Endodermal cell (in vitro differentiated cells): ENCODE results near the gene AHNAK. TPM values are rescaled to one million over a fixed set of nuclear protein-coding genes. Genes with fewer than 3 reads are reported as not detected.

Source experiments
- DNase-seq: peaks from one replicate; pipeline ENCODE4 v3.0.0-alpha.2; 2017
- H3K27ac ChIP-seq: 2 replicates; pipeline ENCODE4 v1.5.1; 2013; ENCODE audit warnings: mild to moderate bottlenecking, low read depth, low read length, moderate library complexity
- H3K27me3 ChIP-seq: 2 replicates; pipeline ENCODE4 v1.6.1; 2013; ENCODE audit warnings: mild to moderate bottlenecking, low read length, moderate library complexity; ENCODE audit not compliant: insufficient read depth, control insufficient read depth, poor library complexity, severe bottlenecking
- H3K36me3 ChIP-seq: 2 replicates; pipeline ENCODE4 v1.7.0; 2013; ENCODE audit warnings: mild to moderate bottlenecking, low read length, moderate library complexity; ENCODE audit not compliant: control insufficient read depth, insufficient read depth
- H3K4me1 ChIP-seq: one replicate; pipeline ENCODE4 v1.7.0; 2013; ENCODE audit warnings: low read length; ENCODE audit not compliant: control insufficient read depth, insufficient read depth
- H3K4me3 ChIP-seq: 2 replicates; pipeline ENCODE4 v1.5.1; 2013; ENCODE audit warnings: mild to moderate bottlenecking, low read length, moderate library complexity
- H3K9ac ChIP-seq: 2 replicates; pipeline ENCODE4 v1.6.1; 2013; ENCODE audit warnings: mild to moderate bottlenecking, low read length, moderate library complexity; ENCODE audit not compliant: poor library complexity, severe bottlenecking; ENCODE audit errors: extremely low read depth
- H3K9me3 ChIP-seq: 2 replicates; pipeline ENCODE4 v1.6.1; 2013; ENCODE audit warnings: mild to moderate bottlenecking, low read length, moderate library complexity; ENCODE audit not compliant: control insufficient read depth
- H3K27ac Mint-ChIP-seq: 2 replicates; pipeline ENCODE4 v1.8.0; 2020; ENCODE audit warnings: mixed read lengths
- H3K27me3 Mint-ChIP-seq: 2 replicates; pipeline ENCODE4 v1.8.0; 2021; ENCODE audit warnings: mild to moderate bottlenecking, mixed read lengths; ENCODE audit not compliant: insufficient read depth
- H3K36me3 Mint-ChIP-seq: 2 replicates; pipeline ENCODE4 v1.8.0; 2020; ENCODE audit warnings: low read depth, mixed read lengths
- H3K4me1 Mint-ChIP-seq: 2 replicates; pipeline ENCODE4 v1.8.0; 2020; ENCODE audit warnings: mixed read lengths
- H3K4me3 Mint-ChIP-seq: 2 replicates; pipeline ENCODE4 v1.8.0; 2020; ENCODE audit warnings: mild to moderate bottlenecking, moderate library complexity, mixed read lengths
- H3K9me3 Mint-ChIP-seq: 2 replicates; pipeline ENCODE4 v1.8.0; 2020; ENCODE audit warnings: mild to moderate bottlenecking, mixed read lengths
- CTCF ChIP-seq: fragments of 200-600 bp; sonication (generic); conservative IDR thresholded peaks from 2 replicates; pipeline ENCODE4 v1.5.0; 2021; ENCODE audit warnings: antibody characterized with exemption, mild to moderate bottlenecking
- WGBS, 2 experiments: methylation state at CpG; one replicate each; pipeline versions ENCODE4 v1.1.5 to v1.1.7; 2013; ENCODE audit warnings: missing lambda C conversion rate in 2 of 2, mixed read lengths in 1 of 2; ENCODE audit not compliant: insufficient coverage in 1 of 2, insufficient read length in 1 of 2; 5-methylcytosine and 5-hydroxymethylcytosine counted together
- total RNA-seq, 2 donors: library from RNA; stranded (reverse); fragmentation: NEBNext Ultra II Directional in 1 of 2; extraction: Animal tissue kit (Norgen Biotek cat#: 25700) in 1 of 2; gene quantifications; 2 replicates in 1 of 2; 3 replicates in 1 of 2; pipeline ENCODE4 v1.2.1, GENCODE V29; 2021

The AHNAK gene
- total RNA-seq, 2 donors from 2014 or later = 109 to 165 TPM

GRCh38 chr11:62542750-62543567 lies 3.6 kb downstream of the AHNAK start:
- H3K4me1 ChIP-seq = peaks cover 16% of the 10 kb centered on the region
- Mint-ChIP-seq H3K36me3 (peaks cover 7% of the 10 kb centered on the region), H3K27me3 (peaks cover 43% of the 10 kb centered on the region), H3K4me1 (peaks cover 52% of the 10 kb centered on the region), H3K4me3 (peak overlapping the region; percentile 92), H3K27ac (no peak overlapping the region), H3K9me3 (no peaks in the 10 kb centered on the region)
- H3K4me3 ChIP-seq = peak overlapping the region; percentile 88
- no peaks in the 10 kb centered on the region for H3K27me3 ChIP-seq
- DNase-seq = peak; percentile 95
- WGBS, 2 experiments = 19 to 45% methylated on average over 9 to 30 of the region's 30 CpGs
- TF ChIP-seq CTCF = peak; percentile 96
- H3K9me3 ChIP-seq = no peaks in the 10 kb centered on the region
- no peak overlapping the region for H3K27ac ChIP-seq
- peaks cover 19% of the 10 kb centered on the region for H3K36me3 ChIP-seq
- peak overlapping the region; percentile 23 for H3K9ac ChIP-seq

GRCh38 chr11:62542111-62542745 lies 4.4 kb downstream of the AHNAK start:
- Mint-ChIP-seq H3K4me1 (peaks cover 46% of the 10 kb centered on the region), H3K27ac (no peak overlapping the region), H3K9me3 (no peaks in the 10 kb centered on the region), H3K36me3 (peaks cover 9% of the 10 kb centered on the region), H3K27me3 (peaks cover 36% of the 10 kb centered on the region), H3K4me3 (peak overlapping the region; percentile 92)
- Histone ChIP-seq H3K27ac (no peak overlapping the region), H3K27me3 (no peaks in the 10 kb centered on the region), H3K9ac (no peak overlapping the region), H3K9me3 (no peaks in the 10 kb centered on the region), H3K36me3 (peaks cover 20% of the 10 kb centered on the region), H3K4me1 (peaks cover 14% of the 10 kb centered on the region), H3K4me3 (peak overlapping the region; percentile 88)
- DNase-seq = no peak
- TF ChIP-seq CTCF = no peak
- 29 to 77% methylated on average over 1 to 6 of the region's 6 CpGs for WGBS, 2 experiments

GRCh38 chr11:62540804-62541701 lies 5.6 kb downstream of the AHNAK start:
- 83 to 92% methylated on average over 5 to 16 of the region's 16 CpGs for WGBS, 2 experiments
- DNase-seq = no peak
- Mint-ChIP-seq H3K27me3 (peaks cover 33% of the 10 kb centered on the region), H3K4me1 (peaks cover 50% of the 10 kb centered on the region), H3K36me3 (peaks cover 14% of the 10 kb centered on the region), H3K4me3 (no peak overlapping the region), H3K9me3 (no peaks in the 10 kb centered on the region), H3K27ac (no peak overlapping the region)
- Histone ChIP-seq H3K36me3 (peaks cover 25% of the 10 kb centered on the region), H3K27ac (no peak overlapping the region), H3K9me3 (no peaks in the 10 kb centered on the region), H3K4me3 (peak overlapping the region; percentile 88), H3K27me3 (no peaks in the 10 kb centered on the region), H3K4me1 (peaks cover 14% of the 10 kb centered on the region), H3K9ac (no peak overlapping the region)
- TF ChIP-seq CTCF = no peak
